ENCODE measurements around the gene PTPRD. TPM values are rescaled to one million over a fixed set of nuclear protein-coding genes. Genes with fewer than 3 reads are reported as not detected.

Gene PTPRD
- total RNA-seq, 2 donors from 2014 or later: 60.1 to 75.7 TPM

- TF ChIP-seq, protein P1, sequence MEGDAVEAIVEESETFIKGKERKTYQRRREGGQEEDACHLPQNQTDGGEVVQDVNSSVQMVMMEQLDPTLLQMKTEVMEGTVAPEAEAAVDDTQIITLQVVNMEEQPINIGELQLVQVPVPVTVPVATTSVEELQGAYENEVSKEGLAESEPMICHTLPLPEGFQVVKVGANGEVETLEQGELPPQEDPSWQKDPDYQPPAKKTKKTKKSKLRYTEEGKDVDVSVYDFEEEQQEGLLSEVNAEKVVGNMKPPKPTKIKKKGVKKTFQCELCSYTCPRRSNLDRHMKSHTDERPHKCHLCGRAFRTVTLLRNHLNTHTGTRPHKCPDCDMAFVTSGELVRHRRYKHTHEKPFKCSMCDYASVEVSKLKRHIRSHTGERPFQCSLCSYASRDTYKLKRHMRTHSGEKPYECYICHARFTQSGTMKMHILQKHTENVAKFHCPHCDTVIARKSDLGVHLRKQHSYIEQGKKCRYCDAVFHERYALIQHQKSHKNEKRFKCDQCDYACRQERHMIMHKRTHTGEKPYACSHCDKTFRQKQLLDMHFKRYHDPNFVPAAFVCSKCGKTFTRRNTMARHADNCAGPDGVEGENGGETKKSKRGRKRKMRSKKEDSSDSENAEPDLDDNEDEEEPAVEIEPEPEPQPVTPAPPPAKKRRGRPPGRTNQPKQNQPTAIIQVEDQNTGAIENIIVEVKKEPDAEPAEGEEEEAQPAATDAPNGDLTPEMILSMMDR (IDR thresholded peaks at IDR 0.05): no peak
- Histone ChIP-seq H3K27ac (no peak overlapping the region), H3K4me1 (no peaks in the 10 kb centered on the region), H3K27me3 (no peaks in the 10 kb centered on the region), H3K9me3 (no peaks in the 10 kb centered on the region), H3K36me3 (no peaks in the 10 kb centered on the region), H3K4me3 (no peak overlapping the region), H3K9ac (ENCODE audit: low read depth in 2 of 2, low read length in 2 of 2) (no peak overlapping the region)
- no peak for DNase-seq
- intact Hi-C loops (cut with DNase I): no loop called here
Measured at GRCh38 chr9:10135553-10135952, 477.2 kb downstream of the PTPRD start.

- no peak overlapping the region for H3K4me3 ChIP-seq
- no peaks in the 10 kb centered on the region for H3K27me3 ChIP-seq
- intact Hi-C loops (cut with DNase I): no loop called here
- no peaks in the 10 kb centered on the region for H3K9me3 ChIP-seq
- no peak overlapping the region for H3K9ac ChIP-seq (ENCODE audit: low read depth in 2 of 2, low read length in 2 of 2)
- H3K36me3 ChIP-seq: no peaks in the 10 kb centered on the region
- no peaks in the 10 kb centered on the region for H3K4me1 ChIP-seq
- TF ChIP-seq, protein P1 (IDR thresholded peaks at IDR 0.05): no peak
- DNase-seq: no peak
- H3K27ac ChIP-seq: no peak overlapping the region
Measured at GRCh38 chr9:10134266-10134665, 478.5 kb downstream of the PTPRD start.

- Histone ChIP-seq H3K9me3 (no peaks in the 10 kb centered on the region), H3K27me3 (no peaks in the 10 kb centered on the region), H3K36me3 (no peaks in the 10 kb centered on the region), H3K4me1 (no peaks in the 10 kb centered on the region), H3K27ac (no peak overlapping the region), H3K9ac (ENCODE audit: low read depth in 2 of 2, low read length in 2 of 2) (no peak overlapping the region), H3K4me3 (no peak overlapping the region)
- intact Hi-C loops (cut with DNase I): no loop called here
- TF ChIP-seq, protein P1 (IDR thresholded peaks at IDR 0.05): no peak
- DNase-seq: no peak
Measured at GRCh38 chr9:10130061-10130675, 482.6 kb downstream of the PTPRD start.

- no peak overlapping the region for H3K9ac ChIP-seq (ENCODE audit: low read depth in 2 of 2, low read length in 2 of 2)
- no peak for DNase-seq
- H3K27ac ChIP-seq: no peak overlapping the region
- no peak overlapping the region for H3K4me3 ChIP-seq
- H3K27me3 ChIP-seq: no peaks in the 10 kb centered on the region
- TF ChIP-seq, protein P1 (IDR thresholded peaks at IDR 0.05): no peak
- H3K36me3 ChIP-seq: no peaks in the 10 kb centered on the region
- H3K9me3 ChIP-seq: no peaks in the 10 kb centered on the region
- intact Hi-C loops (cut with DNase I): no loop called here
- H3K4me1 ChIP-seq: no peaks in the 10 kb centered on the region
Measured at GRCh38 chr9:10127867-10128266, 484.9 kb downstream of the PTPRD start.

- no peaks in the 10 kb centered on the region for H3K4me1 ChIP-seq
- no peak for DNase-seq
- H3K9ac ChIP-seq (ENCODE audit: low read depth in 2 of 2, low read length in 2 of 2): no peak overlapping the region
- H3K27ac ChIP-seq: no peak overlapping the region
- TF ChIP-seq, protein P1 (IDR thresholded peaks at IDR 0.05): no peak
- no peak overlapping the region for H3K4me3 ChIP-seq
- no peaks in the 10 kb centered on the region for H3K36me3 ChIP-seq
- H3K27me3 ChIP-seq: no peaks in the 10 kb centered on the region
- intact Hi-C loops (cut with DNase I): no loop called here
- H3K9me3 ChIP-seq: no peaks in the 10 kb centered on the region
Measured at GRCh38 chr9:10112798-10113197, 500.0 kb downstream of the PTPRD start.
